ENCODE data around the gene RGL1.
A peak's percentile ranks its signal among the peaks of the same experiment; 100 is the strongest.

RGL1 gene

DNA sequence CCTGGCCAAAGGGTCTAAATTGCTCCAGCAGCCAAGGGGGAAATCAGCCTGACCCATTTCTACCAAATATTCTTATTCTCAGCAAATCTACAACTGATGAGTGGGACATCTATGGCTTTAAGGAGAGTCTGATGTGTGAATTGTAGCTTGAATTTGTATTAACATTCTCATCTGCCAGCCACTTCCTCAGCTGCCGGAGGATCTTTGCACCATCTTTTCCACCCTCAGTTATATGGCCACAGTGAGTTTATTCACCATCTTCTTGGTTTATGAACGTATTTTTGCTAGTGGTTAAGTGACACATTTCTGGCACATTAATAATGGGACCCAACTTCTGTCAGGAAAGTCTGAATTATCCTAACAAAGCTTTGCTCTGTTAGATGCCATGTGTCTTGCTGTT is 163.0 kb downstream of the RGL1 start:
- DNase-seq: peak; percentile 10

DNA sequence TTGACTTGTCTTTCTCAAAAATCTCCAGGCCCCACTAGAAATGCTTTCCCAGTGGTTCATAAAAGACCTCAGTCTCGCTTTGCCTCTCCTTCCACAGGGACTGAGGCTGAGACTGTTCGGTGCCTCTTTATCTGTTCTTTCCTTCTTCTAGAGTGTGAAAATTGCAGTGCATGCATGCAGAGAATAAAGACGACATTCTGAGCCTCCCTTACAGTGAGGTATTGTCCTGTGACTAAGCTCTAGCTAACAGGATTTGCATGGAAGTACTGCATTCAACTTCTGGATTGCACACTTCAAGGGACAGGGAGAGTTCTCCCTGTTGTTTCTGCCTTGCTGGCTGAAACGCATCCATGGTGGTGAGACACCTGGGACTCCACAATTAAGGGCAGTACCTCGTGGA is 163.5 kb downstream of the RGL1 start:
- DNase-seq: no peak

DNA sequence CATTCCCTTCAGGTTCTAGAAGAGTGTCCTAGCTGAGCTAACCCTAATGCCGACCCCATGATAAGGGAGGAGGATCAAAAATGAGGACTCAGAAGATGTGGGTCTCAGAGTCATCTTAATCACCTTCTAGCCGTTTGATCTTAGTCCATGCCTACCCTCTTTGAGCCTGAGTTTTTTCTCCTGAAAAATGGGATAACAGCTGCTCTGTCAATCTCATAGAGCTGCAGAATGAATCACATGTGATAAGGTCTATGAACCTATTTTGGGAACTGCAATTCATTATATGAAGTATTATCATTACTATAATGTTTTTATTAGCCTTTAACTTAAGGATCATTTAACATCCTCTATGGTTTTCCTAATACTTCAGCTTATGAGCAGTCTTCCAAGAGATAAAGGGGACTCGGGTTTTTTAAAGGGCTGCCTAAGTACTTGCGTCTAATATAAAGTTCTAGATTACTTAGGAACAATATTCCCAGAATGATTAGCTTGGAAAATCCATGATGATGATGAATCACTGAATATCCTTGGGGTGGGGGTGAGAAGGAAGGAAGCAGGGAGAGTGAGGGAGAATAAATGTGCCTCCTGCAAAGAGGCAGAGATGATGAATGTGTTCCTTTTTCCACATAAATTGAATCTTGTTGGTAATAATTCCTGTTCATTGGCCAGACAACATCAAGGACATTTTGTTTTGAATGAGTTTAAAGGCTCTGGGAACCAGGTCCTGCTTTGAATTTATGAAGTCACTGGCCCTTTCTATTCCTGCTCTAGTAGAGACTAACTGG is 165.8 kb downstream of the RGL1 start:
- no peak for DNase-seq

DNA sequence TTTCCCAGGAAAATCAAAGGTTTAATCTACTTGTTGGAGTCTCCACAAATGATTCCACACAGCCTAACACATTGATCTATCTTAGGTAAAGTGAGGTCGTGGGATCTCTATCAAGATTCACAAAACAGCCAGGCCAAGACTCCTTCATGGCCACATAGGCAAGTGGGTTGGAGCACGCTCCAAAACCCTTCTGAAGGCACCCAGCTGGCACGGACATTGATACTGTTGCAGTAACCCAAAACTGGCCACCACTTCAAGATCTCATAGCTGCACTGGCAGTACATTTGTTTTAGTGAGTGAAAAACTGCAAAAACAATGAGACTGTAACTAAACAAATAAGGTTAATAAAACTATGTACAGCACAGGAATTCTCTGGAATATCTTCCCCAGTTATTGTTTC is 170.7 kb downstream of the RGL1 start:
- no peak for DNase-seq

DNA sequence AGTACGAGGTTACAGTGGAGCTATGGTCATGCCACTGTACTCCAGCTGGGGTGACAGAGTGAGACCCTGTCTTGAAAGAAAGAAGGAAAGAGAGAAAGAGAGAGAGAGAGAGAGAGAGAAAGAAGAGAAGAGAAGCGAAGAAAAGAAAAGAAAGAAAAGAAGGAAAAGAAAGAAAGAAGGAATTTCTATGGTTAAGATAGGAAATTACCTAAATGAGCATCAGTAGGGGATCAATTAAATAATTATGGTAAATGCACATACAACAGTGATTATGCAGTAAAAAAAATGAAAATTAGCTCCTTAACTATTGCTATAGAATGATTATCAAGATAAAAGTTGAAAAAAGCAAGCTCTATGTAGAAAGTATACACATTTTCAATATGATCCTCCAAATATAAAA is 172.8 kb downstream of the RGL1 start:
- DNase-seq: no peak
